ENCODE results near the gene LARGE1. TPM values are rescaled to one million over a fixed set of nuclear protein-coding genes. Genes with fewer than 3 reads are reported as not detected.

Gene LARGE1
- polyA plus RNA-seq, 3 donors = 0.05 to 0.13 TPM; not detected in 1

DNA sequence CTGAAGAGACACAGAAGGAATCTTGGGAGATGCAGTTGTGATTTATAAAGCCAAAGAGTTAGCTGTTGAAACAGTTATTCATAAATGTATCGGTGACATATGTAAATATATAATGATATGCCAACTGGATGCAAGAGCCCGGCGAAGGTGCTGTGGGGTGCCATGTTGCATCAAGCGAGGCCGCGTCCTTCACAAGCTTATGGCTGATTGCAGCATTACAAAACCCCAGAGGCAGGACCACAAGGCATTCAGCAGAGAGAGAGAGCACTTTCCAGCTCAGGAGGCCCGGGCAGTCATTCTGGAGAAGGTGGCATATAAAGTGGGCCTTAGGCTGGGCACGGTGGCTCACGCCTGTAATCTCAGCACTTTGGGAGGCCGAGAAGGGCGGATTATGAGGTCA, 65.6 kb downstream of the LARGE1 start:
- Histone ChIP-seq H3K79me2 (ENCODE audit: insufficient read depth, low read length) (no peaks in the 10 kb centered on the region), H3K9ac (ENCODE audit: insufficient read depth, low read length, poor library complexity, severe bottlenecking) (no peak overlapping the region), H3K36me3 (replicated peaks in 1 of 2; ENCODE audit: control insufficient read depth in 1 of 2, insufficient read depth in 2 of 2, low read length in 2 of 2) (no peaks in the 10 kb centered on the region), H2AFZ (ENCODE audit: insufficient read depth, low read depth, low read length, poor library complexity, severe bottlenecking) (no peak overlapping the region), H3K27ac (ENCODE audit: low read depth in 1 of 2, low read length in 2 of 2) (no peak overlapping the region), H3K27me3 (ENCODE audit: control insufficient read depth in 2 of 2, insufficient read depth in 2 of 2, low read length in 2 of 2) (no peaks in the 10 kb centered on the region), H3K4me1 (ENCODE audit: control insufficient read depth in 1 of 2, insufficient read depth in 2 of 2, low read length in 2 of 2) (no peaks in the 10 kb centered on the region), H3K4me2 (replicated peaks; ENCODE audit: extremely low read depth, low read length, poor library complexity, severe bottlenecking) (no peak overlapping the region), H3K9me3 (replicated peaks in 1 of 2; ENCODE audit: control insufficient read depth in 1 of 2, insufficient read depth in 1 of 2, low read length in 2 of 2) (peaks cover 6% of the 10 kb centered on the region in 2 donors), H3K4me3 (replicated peaks in 1 of 3; ENCODE audit: low read depth in 2 of 3, low read length in 3 of 3) (no peak overlapping the region), H4K20me1 (ENCODE audit: insufficient read depth, low read length) (no peaks in the 10 kb centered on the region)
- Mint-ChIP-seq H3K4me3 (no peak overlapping the region), H3K9me3 (peaks cover 9 to 15% (median 13%) of the 10 kb centered on the region in 7 donors), H3K27me3 (ENCODE audit: low read depth in 3 of 3) (peaks cover 0 to 3% (median 2%) of the 10 kb centered on the region in 3 donors), H3K4me1 (peaks cover 11% of the 10 kb centered on the region), H3K27ac (no peak overlapping the region), H3K36me3 (no peaks in the 10 kb centered on the region)
- TF ChIP-seq CTCF (IDR thresholded peaks at IDR 0.05) = no peak
- DNase-seq = no peak
- WGBS (ENCODE audit: insufficient coverage) = 99% methylated on average over 7 of the region's 11 CpGs
- intact Hi-C loops (cut with micrococcal nuclease) = no loop called here

GRCh38 chr22:33853200-33854097, 66.8 kb downstream of the LARGE1 start:
- intact Hi-C loops (cut with micrococcal nuclease) = no loop called here
- H3K27me3 ChIP-seq (ENCODE audit: control insufficient read depth in 2 of 2, insufficient read depth in 2 of 2, low read length in 2 of 2) = no peaks in the 10 kb centered on the region
- H2AFZ ChIP-seq (ENCODE audit: insufficient read depth, low read depth, low read length, poor library complexity, severe bottlenecking) = peak overlapping the region; percentile 60
- H3K27ac ChIP-seq (ENCODE audit: low read depth in 1 of 2, low read length in 2 of 2) = peak overlapping the region in 1 of 2 donors; percentile 41
- no peaks in the 10 kb centered on the region for H3K79me2 ChIP-seq (ENCODE audit: insufficient read depth, low read length)
- Mint-ChIP-seq H3K9me3 (peaks cover 10 to 20% (median 14%) of the 10 kb centered on the region in 7 donors), H3K27me3 (ENCODE audit: low read depth in 3 of 3) (peaks cover 0 to 3% (median 2%) of the 10 kb centered on the region in 3 donors), H3K27ac (peak overlapping the region in 3 of 7 donors; percentile 3 to 50 (median 22)), H3K4me3 (peak overlapping the region; percentile 75 to 96), H3K4me1 (peaks cover 11% of the 10 kb centered on the region), H3K36me3 (no peaks in the 10 kb centered on the region)
- peak overlapping the region; percentile 28 to 69 (median 42) for H3K4me3 ChIP-seq (replicated peaks in 1 of 3; ENCODE audit: low read depth in 2 of 3, low read length in 3 of 3)
- no peaks in the 10 kb centered on the region for H4K20me1 ChIP-seq (ENCODE audit: insufficient read depth, low read length)
- H3K4me2 ChIP-seq (replicated peaks; ENCODE audit: extremely low read depth, low read length, poor library complexity, severe bottlenecking) = peak overlapping the region; percentile 63
- no peak for TF ChIP-seq CTCF (IDR thresholded peaks at IDR 0.05)
- H3K4me1 ChIP-seq (ENCODE audit: control insufficient read depth in 1 of 2, insufficient read depth in 2 of 2, low read length in 2 of 2) = no peaks in the 10 kb centered on the region
- WGBS (ENCODE audit: insufficient coverage) = 7% methylated on average over 2 of the region's 9 CpGs
- peak in 2 of 3 donors; percentile 17 to 21 for DNase-seq
- no peaks in the 10 kb centered on the region for H3K36me3 ChIP-seq (replicated peaks in 1 of 2; ENCODE audit: control insufficient read depth in 1 of 2, insufficient read depth in 2 of 2, low read length in 2 of 2)
- no peak overlapping the region for H3K9ac ChIP-seq (ENCODE audit: insufficient read depth, low read length, poor library complexity, severe bottlenecking)
- peaks cover 8 to 14% of the 10 kb centered on the region in 2 donors for H3K9me3 ChIP-seq (replicated peaks in 1 of 2; ENCODE audit: control insufficient read depth in 1 of 2, insufficient read depth in 1 of 2, low read length in 2 of 2)
